Measurements from ENCODE around the gene ALDH1A3.

The ALDH1A3 gene

GRCh38 chr15:100859970-100860828, 19.4 kb upstream of the ALDH1A3 start:
- TF ChIP-seq CTCF (IDR thresholded peaks at IDR 0.05; ENCODE audit: control insufficient read depth, extremely low read depth, insufficient read depth): no peak
- no peak for DNase-seq (ENCODE audit: low read depth)
- H3K4me3 ChIP-seq (ENCODE audit: low read depth, low read length): no peak overlapping the region

- no peak overlapping the region for H3K4me3 ChIP-seq (ENCODE audit: low read depth, low read length)
- no peak for TF ChIP-seq CTCF (IDR thresholded peaks at IDR 0.05; ENCODE audit: control insufficient read depth, extremely low read depth, insufficient read depth)
- no peak for DNase-seq (ENCODE audit: low read depth)
Measured at GRCh38 chr15:100860829-100861510, 18.7 kb upstream of the ALDH1A3 start.

- DNase-seq (ENCODE audit: low read depth): no peak
- H3K4me3 ChIP-seq (ENCODE audit: low read depth, low read length): no peak overlapping the region
- no peak for TF ChIP-seq CTCF (IDR thresholded peaks at IDR 0.05; ENCODE audit: control insufficient read depth, extremely low read depth, insufficient read depth)
Measured at GRCh38 chr15:100861511-100861991, 18.1 kb upstream of the ALDH1A3 start.

GRCh38 chr15:100862162-100862561, 17.5 kb upstream of the ALDH1A3 start:
- no peak overlapping the region for H3K4me3 ChIP-seq (ENCODE audit: low read depth, low read length)
- TF ChIP-seq CTCF (IDR thresholded peaks at IDR 0.05; ENCODE audit: control insufficient read depth, extremely low read depth, insufficient read depth): no peak
- no peak for DNase-seq (ENCODE audit: low read depth)

- no peak for TF ChIP-seq CTCF (IDR thresholded peaks at IDR 0.05; ENCODE audit: control insufficient read depth, extremely low read depth, insufficient read depth)
- DNase-seq (ENCODE audit: low read depth): no peak
- H3K4me3 ChIP-seq (ENCODE audit: low read depth, low read length): no peak overlapping the region
Measured at GRCh38 chr15:100863075-100863795, 16.4 kb upstream of the ALDH1A3 start.

- DNase-seq (ENCODE audit: low read depth): no peak
- H3K4me3 ChIP-seq (ENCODE audit: low read depth, low read length): no peak overlapping the region
- TF ChIP-seq CTCF (IDR thresholded peaks at IDR 0.05; ENCODE audit: control insufficient read depth, extremely low read depth, insufficient read depth): no peak
Measured at GRCh38 chr15:100863796-100864267, 15.8 kb upstream of the ALDH1A3 start.
